Measurements from ENCODE around the gene CAMTA1.

The CAMTA1 gene

DNA sequence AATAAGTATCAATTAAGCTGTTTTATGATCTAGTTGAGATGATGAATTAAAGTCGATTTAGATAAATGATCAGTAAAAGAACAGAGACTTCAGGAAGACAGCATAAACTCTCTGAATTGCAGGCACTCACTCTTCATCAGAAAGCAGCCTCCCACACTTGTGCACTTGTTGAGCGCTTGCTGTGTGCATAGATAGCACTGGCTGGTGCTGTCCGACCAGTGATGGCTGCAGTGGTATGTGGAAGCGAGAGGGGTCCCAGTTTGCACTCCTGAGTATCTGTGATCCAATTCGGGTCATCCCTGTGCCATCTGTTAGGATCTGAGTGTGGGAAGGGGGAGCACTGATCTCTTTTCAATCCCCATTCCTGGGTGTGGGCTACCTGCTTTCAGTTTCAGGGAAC lies 137.8 kb downstream of the CAMTA1 start:
- H3K36me3 Mint-ChIP-seq = peaks cover 3% of the 10 kb centered on the region
- H3K27ac Mint-ChIP-seq = no peak overlapping the region
- H3K27me3 Mint-ChIP-seq = peaks cover 1% of the 10 kb centered on the region
- H3K4me3 Mint-ChIP-seq = no peak overlapping the region
- H3K9me3 Mint-ChIP-seq = peaks cover 4% of the 10 kb centered on the region
- H3K4me1 Mint-ChIP-seq = no peaks in the 10 kb centered on the region

DNA sequence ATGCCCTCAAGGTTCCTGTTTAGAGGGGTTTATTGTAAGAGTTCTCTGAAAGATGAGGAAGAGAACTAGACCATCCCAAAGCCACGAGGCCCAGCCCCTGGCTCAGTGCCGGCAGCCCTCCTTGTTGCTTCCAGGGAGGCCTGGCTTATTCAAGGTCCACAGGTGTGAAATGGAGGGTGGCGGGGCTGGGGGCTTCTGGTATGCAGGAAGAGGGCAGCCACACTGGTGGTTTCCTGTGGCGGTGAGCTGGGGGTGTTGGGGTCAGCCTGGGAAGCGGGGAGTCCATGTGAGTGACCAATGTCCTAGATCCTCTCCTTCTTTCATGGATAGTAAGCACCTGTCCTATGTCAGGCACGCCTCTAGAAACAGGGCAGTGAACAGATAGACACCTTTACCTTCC lies 138.2 kb downstream of the CAMTA1 start:
- Mint-ChIP-seq H3K27ac (no peak overlapping the region), H3K4me3 (no peak overlapping the region), H3K36me3 (peaks cover 3% of the 10 kb centered on the region), H3K27me3 (peaks cover 2% of the 10 kb centered on the region), H3K4me1 (no peaks in the 10 kb centered on the region), H3K9me3 (peaks cover 4% of the 10 kb centered on the region)

DNA sequence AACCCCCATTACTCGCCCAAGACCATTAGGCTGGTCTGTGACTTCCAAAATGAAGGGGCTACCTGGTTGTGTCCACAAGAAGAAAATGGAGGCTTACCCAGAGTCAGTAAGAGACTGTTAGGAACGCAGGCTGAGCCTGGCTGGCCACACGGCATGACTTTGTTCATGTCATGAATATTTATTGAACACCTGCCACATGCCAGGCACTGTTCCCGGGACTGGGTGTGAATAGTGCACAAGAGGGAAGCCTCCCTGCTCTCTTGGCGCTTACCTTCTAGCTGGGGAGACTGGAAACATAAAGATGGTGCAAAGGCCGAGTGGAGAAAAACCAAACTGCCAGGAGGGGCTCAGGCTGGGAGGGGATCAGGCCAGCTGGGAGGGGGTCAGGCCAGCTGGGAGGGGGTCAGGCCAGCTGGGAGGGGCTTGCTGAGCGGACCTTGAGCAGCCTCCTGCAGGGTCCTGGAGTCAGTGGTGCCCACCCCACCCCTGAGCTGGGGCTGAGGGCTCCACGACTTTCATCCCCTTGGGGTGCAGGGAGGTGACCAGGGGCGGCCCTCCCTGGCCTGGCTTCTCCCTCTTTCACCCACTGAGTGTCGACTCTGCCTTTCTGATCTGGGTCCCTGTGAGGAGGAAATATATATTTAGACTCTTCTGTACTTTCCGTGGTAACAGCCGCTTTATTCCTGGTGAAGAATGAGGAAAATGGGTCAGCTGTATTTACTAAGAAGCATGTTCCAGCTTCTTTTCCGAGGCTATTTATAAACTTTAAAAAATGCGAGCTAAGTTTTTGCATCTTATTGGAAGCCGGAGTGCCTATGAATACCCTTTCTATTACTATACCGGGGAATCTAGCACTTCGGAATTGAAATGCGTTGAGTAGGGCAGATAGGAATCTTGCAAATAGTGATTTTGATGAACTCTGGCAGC lies 139.0 kb downstream of the CAMTA1 start:
- no peak overlapping the region for H3K27ac Mint-ChIP-seq
- peaks cover 8% of the 10 kb centered on the region for H3K27me3 Mint-ChIP-seq
- H3K4me1 Mint-ChIP-seq = no peaks in the 10 kb centered on the region
- H3K4me3 Mint-ChIP-seq = no peak overlapping the region
- H3K9me3 Mint-ChIP-seq = peaks cover 4% of the 10 kb centered on the region
- H3K36me3 Mint-ChIP-seq = peaks cover 3% of the 10 kb centered on the region

DNA sequence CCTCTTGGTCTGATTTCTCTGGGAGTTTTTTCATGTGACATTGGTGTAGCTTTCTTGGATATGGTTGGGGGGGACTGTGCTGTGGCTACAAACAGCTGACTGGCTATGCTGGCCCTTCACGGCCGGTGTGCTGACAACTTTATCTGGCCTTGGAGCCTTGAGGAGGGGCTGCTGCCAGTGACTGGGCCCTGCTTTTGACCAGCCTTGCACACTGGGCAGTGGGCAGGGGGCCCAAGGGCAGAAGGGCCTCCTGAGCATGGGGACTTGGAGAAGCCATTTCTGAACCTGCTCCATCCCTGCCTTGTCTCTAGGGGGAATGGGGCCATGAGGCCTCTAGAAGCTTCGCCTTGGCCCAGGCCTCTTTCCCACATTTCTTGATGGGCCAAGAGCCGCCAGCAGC lies 139.6 kb downstream of the CAMTA1 start:
- Mint-ChIP-seq H3K27ac (no peak overlapping the region), H3K27me3 (peaks cover 8% of the 10 kb centered on the region), H3K36me3 (peaks cover 3% of the 10 kb centered on the region), H3K9me3 (peaks cover 4% of the 10 kb centered on the region), H3K4me1 (no peaks in the 10 kb centered on the region), H3K4me3 (no peak overlapping the region)

DNA sequence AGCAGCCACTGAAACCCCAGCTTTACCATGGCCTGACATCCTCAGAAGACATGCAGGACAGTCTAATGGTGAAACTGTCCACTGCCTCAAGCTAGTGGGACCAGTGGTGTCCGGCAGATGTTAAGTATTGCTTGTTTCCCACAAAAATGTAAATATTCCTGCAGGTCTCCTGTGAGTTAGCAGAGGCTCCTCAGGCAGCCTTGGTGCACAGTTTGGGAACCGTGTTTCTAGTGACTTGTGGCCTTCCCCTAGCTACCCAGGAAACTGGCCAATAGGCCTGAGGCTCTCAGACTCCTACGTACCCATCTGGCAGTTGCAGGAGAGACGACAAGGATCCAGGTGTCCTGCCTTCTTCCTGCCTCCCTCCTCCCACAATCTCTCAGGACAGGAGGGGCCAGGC lies 142.4 kb downstream of the CAMTA1 start:
- H3K4me3 Mint-ChIP-seq = no peak overlapping the region
- H3K4me1 Mint-ChIP-seq = no peaks in the 10 kb centered on the region
- no peak overlapping the region for H3K27ac Mint-ChIP-seq
- H3K27me3 Mint-ChIP-seq = peaks cover 9% of the 10 kb centered on the region
- H3K9me3 Mint-ChIP-seq = no peaks in the 10 kb centered on the region
- no peaks in the 10 kb centered on the region for H3K36me3 Mint-ChIP-seq

DNA sequence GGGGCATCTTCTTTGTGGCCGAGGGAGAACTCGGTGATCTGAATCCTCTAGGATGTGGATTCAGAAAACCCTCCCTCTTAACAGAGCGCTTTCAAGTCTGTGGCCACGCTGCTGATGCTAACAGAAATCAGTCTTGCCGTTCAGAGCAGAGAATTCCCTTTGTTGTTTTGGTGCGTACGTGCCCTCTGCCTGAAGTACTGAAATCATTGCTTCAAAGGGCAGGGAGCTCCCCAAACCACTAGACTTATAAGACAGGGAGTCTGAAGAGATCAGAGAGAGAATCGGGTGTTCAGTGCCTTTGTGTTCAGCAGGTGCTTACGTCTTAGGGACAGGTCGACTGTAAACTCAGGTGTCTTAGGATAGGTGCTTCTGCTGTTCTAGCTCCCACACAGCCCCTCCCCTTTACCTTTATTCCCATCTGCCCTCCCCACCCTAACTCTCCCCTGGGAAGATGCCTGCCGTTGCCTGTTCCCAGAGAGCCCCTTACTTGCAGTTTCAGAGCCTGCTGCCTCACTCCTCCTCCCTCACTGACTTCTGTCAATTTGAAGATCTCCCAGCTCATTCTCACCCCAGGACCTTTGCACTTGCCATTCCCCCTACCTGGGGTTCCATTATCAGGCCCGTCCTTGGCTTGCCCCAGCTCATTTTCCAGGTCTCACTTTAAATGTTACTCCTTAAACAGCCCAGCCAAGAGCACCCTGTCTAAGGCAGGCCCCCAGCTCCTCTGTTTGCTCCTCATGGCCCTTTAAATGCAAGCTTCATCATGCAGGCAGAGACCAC lies 143.0 kb downstream of the CAMTA1 start:
- H3K27ac Mint-ChIP-seq = no peak overlapping the region
- no peaks in the 10 kb centered on the region for H3K4me1 Mint-ChIP-seq
- no peak overlapping the region for H3K4me3 Mint-ChIP-seq
- peaks cover 9% of the 10 kb centered on the region for H3K27me3 Mint-ChIP-seq
- no peaks in the 10 kb centered on the region for H3K9me3 Mint-ChIP-seq
- no peaks in the 10 kb centered on the region for H3K36me3 Mint-ChIP-seq

DNA sequence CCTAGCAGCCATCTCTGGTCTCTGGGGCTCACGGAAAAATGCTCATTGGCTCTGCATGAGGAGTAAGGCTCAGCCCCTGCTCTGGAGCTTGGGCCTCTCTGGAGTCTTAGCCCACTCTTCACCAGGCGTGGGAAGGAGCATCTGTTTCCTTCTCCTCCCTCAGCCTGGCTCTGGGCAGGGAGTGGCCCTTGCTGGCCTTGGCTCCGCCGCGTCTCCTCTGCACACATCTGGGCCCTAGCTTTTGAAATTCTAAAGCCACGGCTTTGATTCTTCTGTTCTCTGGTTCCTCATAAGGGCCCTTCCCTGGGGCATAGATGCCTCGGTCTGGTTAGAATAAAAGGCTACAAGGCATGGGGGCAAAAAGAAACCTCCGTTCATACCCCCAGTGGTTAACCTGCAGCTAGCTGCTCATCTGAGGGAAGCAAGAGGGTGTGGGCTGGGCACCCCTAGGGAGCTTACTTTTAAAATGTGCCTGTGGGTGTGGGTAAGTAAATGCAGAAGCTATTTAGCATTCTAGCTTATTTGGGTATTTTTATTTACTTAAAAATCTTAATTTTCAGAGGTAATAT lies 145.6 kb downstream of the CAMTA1 start:
- no peaks in the 10 kb centered on the region for H3K4me1 Mint-ChIP-seq
- H3K36me3 Mint-ChIP-seq = no peaks in the 10 kb centered on the region
- H3K27me3 Mint-ChIP-seq = peaks cover 17% of the 10 kb centered on the region
- no peak overlapping the region for H3K4me3 Mint-ChIP-seq
- no peak overlapping the region for H3K27ac Mint-ChIP-seq
- no peaks in the 10 kb centered on the region for H3K9me3 Mint-ChIP-seq

DNA sequence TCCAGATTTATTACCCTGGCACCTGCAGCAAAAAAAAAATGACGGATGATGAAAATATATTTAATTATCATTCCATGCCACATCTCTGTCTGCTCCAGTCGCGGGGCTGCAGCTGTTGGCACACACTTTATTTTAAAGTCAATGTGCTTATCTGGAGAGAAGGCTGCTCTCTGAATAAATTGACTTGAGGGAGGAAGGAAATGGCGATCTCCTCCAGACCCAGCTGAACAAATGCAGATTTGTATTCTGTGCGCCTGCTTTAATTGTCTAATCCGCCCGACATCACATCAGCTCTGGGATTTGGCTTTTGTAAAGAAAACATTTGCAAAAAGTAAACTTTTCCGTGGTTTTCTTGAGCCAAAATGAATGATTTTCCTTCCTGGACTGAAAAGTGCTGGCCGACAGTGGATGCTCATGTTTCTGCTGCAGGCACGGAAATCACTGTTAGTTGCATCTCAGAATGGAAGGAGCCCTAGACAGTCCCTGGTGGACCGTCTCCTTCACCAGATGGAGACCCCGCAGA lies 150.2 kb downstream of the CAMTA1 start:
- Mint-ChIP-seq H3K4me3 (no peak overlapping the region), H3K27ac (no peak overlapping the region), H3K27me3 (peaks cover 9% of the 10 kb centered on the region)

DNA sequence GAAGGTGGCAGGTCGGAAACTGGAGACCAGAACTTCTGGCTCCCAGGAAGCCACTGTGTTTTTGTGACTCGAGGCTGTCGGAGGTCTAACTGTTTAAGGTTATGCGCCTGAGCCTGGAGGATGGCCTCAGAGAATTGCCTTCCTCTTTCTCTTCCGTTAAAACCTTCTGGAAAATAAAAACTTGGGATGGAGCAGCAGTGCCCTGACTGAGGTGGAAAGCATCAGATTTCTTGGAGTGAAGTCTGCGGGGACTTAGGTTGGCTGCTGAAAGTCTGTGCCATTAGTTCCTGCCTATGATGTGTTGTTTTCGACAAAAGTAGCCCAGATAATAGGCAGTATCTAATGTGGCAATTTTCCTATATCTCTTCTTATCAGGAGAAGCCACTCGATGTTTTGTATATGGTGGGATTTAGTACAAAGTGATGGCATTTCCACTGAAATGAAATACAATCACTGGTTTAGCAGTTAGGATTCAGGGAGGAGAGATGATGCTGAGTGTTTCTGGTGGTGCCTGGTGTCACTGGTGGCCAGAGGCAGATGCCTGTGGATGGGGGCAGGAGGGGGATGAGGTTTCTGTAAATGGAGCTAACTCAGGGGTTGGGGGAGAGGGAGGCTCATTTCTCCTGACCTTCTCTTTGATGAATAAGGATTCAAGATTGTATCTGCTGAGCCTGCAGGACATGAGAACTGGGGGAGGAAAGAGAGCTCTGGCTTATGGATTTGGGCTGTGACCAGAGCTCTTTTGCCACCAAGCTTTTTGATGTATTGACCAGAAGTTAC lies 150.8 kb downstream of the CAMTA1 start:
- Mint-ChIP-seq H3K4me1 (no peaks in the 10 kb centered on the region), H3K27me3 (peaks cover 9% of the 10 kb centered on the region), H3K27ac (no peak overlapping the region), H3K9me3 (no peaks in the 10 kb centered on the region), H3K4me3 (no peak overlapping the region), H3K36me3 (no peaks in the 10 kb centered on the region)

More for the DNA sequence above, 150.2 kb downstream of the CAMTA1 start:
- Mint-ChIP-seq H3K4me1 (no peaks in the 10 kb centered on the region), H3K9me3 (no peaks in the 10 kb centered on the region), H3K36me3 (no peaks in the 10 kb centered on the region)

DNA sequence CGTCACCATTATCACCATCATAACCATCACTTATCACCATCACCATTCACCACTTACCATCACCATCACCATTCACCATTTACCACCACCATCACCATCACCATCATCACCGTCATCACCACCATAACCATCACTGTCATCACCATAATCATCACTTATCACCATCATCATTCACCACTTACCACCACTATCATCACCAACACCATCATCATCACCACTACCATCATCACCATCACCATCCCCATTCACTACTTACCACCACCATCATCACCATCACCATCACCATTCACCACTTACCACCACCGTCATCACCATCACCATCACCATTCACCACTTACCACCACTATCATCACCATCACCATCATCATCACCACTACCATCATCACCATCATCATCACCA lies 151.8 kb downstream of the CAMTA1 start:
- Mint-ChIP-seq H3K27me3 (peaks cover 9% of the 10 kb centered on the region), H3K4me3 (no peak overlapping the region), H3K36me3 (no peaks in the 10 kb centered on the region), H3K4me1 (no peaks in the 10 kb centered on the region), H3K27ac (no peak overlapping the region), H3K9me3 (no peaks in the 10 kb centered on the region)

DNA sequence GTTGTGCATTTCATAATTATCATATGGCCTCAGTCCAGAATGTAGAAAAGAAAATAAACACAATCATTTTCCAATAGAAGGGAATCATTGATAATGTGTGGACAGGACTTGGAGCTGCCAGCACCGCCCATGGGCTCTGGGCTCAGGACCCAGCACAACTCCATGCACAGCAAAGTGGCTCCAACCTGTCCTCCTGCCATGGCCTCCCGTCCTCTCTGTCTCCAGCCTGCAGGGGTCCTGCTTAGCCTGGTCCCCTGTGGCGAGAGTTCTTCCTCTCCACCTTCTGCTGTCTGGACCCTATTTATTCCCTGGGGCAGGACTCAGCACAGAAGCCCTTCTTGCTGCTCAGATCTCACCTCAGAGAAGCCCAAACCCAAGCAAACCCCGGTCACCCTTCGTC lies 154.1 kb downstream of the CAMTA1 start:
- H3K27ac Mint-ChIP-seq = no peak overlapping the region
- no peaks in the 10 kb centered on the region for H3K4me1 Mint-ChIP-seq
- H3K4me3 Mint-ChIP-seq = no peak overlapping the region
- no peaks in the 10 kb centered on the region for H3K9me3 Mint-ChIP-seq
- H3K27me3 Mint-ChIP-seq = peaks cover 5% of the 10 kb centered on the region
- no peaks in the 10 kb centered on the region for H3K36me3 Mint-ChIP-seq

DNA sequence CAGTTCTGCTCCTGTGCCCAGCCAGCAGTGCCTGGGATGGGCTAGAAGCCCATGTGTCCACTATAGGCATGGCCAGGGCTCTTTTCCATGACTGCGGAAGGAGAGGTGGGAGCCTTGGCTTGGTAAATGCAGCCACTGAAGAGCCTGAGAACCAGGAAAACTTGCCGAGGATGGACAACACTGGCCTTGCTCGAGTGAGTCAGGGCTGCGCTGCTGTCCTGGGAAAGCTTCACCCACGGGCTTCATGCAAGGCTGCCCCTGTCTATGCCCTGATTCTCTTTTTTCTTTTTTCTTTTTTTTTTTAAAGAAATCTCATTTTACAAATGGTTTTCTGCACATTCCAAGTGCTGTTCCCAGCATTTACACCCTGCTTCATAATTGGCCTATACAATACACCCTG lies 156.5 kb downstream of the CAMTA1 start:
- no peak overlapping the region for H3K27ac Mint-ChIP-seq
- H3K36me3 Mint-ChIP-seq = no peaks in the 10 kb centered on the region
- H3K4me1 Mint-ChIP-seq = no peaks in the 10 kb centered on the region
- H3K4me3 Mint-ChIP-seq = no peak overlapping the region
- H3K9me3 Mint-ChIP-seq = no peaks in the 10 kb centered on the region
- H3K27me3 Mint-ChIP-seq = peaks cover 1% of the 10 kb centered on the region

DNA sequence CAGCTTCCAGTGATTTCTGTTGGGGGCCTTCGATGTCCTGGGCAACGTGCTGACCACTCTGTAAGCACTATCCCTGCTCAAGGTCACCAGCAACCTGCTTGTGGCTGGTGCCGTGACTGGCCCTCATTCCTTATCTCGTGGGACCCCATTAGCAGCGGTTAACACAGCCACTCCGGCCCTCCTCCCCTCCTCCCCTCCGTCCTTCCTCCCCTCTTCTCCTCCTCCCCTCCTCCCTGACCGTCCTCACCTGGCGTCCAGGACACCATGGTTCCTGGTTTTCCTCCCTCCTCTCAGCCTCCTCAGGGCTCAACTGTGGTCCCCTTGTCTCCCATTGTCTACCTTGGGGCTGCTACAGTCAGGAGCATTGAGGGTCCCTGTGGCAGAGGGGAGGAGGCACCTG lies 157.7 kb downstream of the CAMTA1 start:
- Mint-ChIP-seq H3K4me1 (no peaks in the 10 kb centered on the region), H3K36me3 (no peaks in the 10 kb centered on the region), H3K27me3 (peaks cover 1% of the 10 kb centered on the region), H3K9me3 (no peaks in the 10 kb centered on the region), H3K27ac (no peak overlapping the region), H3K4me3 (no peak overlapping the region)

DNA sequence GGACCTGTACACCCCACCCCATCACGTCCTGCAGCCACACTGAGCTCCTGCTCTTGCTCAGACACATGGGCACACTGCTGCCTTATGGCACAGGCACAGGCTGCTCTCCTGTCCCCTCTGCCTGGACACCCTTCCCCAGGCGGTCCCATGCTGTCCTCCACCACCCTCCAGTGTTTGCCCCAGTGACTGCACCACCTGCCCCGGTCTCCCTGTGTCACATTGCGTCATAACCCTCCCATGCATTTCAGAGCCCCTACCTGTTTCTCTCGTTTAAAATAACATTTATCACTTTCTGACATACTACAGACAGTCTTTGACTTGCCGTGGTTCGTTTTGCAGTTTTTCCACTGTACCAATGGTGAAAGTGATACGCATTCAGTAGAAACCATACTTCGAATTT lies 159.2 kb downstream of the CAMTA1 start:
- no peaks in the 10 kb centered on the region for H3K9me3 Mint-ChIP-seq
- H3K36me3 Mint-ChIP-seq = no peaks in the 10 kb centered on the region
- H3K27ac Mint-ChIP-seq = no peak overlapping the region
- H3K27me3 Mint-ChIP-seq = peaks cover 1% of the 10 kb centered on the region
- no peaks in the 10 kb centered on the region for H3K4me1 Mint-ChIP-seq
- H3K4me3 Mint-ChIP-seq = no peak overlapping the region

DNA sequence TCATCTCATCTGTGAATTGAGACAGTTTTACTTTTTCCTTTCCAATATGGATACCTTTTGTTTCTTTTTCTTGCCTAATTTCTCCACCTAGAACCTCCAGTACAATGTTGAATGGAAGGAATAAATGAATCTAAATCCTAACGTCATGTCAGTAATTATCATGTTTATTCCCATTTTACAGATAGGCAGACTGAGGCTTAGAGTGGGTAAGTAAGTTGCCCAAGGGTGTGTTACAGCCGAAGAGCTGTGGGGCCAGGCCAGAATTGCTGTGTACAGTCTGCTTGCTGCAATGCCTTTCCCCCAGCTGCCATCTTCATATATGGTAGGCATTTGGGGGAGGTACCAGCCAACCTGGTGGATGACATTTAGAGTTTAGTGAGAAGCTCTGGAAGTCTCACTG lies 162.7 kb downstream of the CAMTA1 start:
- Mint-ChIP-seq H3K9me3 (no peaks in the 10 kb centered on the region), H3K27me3 (peaks cover 1% of the 10 kb centered on the region), H3K4me1 (no peaks in the 10 kb centered on the region), H3K4me3 (no peak overlapping the region), H3K36me3 (no peaks in the 10 kb centered on the region), H3K27ac (no peak overlapping the region)
